ENCODE data around the gene FAM76A. TPM values are rescaled to one million over a fixed set of nuclear protein-coding genes. Genes with fewer than 3 reads are reported as not detected.
"Not testable (repeated sequence)": the region's sequence is repeated elsewhere in the genome, so short reads cannot be mapped to it uniquely, and the experiment has no call there.

Gene FAM76A
- total RNA-seq, 2 donors from 2014 or later, result 13.0 to 14.7 TPM

- no peak overlapping the region for H3K27ac ChIP-seq (ENCODE audit: low read depth, low read length)
- H3K4me1 ChIP-seq (ENCODE audit: control insufficient read depth, insufficient read depth, low read length), result peaks cover 6% of the 10 kb centered on the region
- no peak overlapping the region for H3K9ac ChIP-seq (ENCODE audit: extremely low read depth, low read length, poor library complexity, severe bottlenecking)
- H3K36me3 ChIP-seq (ENCODE audit: control insufficient read depth, insufficient read depth, low read length), result no peaks in the 10 kb centered on the region
- peaks cover 13% of the 10 kb centered on the region for H3K9me3 Mint-ChIP-seq
- H3K4me3 Mint-ChIP-seq, result no peak overlapping the region
- no peak overlapping the region for H3K4me3 ChIP-seq (ENCODE audit: low read length)
- H3K4me1 Mint-ChIP-seq, result peaks cover 22% of the 10 kb centered on the region
- no peaks in the 10 kb centered on the region for H3K27me3 Mint-ChIP-seq (ENCODE audit: insufficient read depth)
- 74 to 86% methylated on average over 1 to 2 of the region's 2 CpGs for WGBS, 2 experiments (ENCODE audit: insufficient coverage in 1 of 2, insufficient read length in 1 of 2)
- H3K36me3 Mint-ChIP-seq (ENCODE audit: low read depth), result no peaks in the 10 kb centered on the region
- no peak for DNase-seq
- no peaks in the 10 kb centered on the region for H3K27me3 ChIP-seq (ENCODE audit: control insufficient read depth, insufficient read depth, low read length, poor library complexity, severe bottlenecking)
- no peak overlapping the region for H3K27ac Mint-ChIP-seq
- no peak for TF ChIP-seq CTCF (conservative IDR thresholded peaks at IDR 0.05)
- H3K9me3 ChIP-seq (ENCODE audit: control insufficient read depth, low read length), result peaks cover 28% of the 10 kb centered on the region
Observed at GRCh38 chr1:27690183-27690582, 35.6 kb upstream of the FAM76A start.

DNA sequence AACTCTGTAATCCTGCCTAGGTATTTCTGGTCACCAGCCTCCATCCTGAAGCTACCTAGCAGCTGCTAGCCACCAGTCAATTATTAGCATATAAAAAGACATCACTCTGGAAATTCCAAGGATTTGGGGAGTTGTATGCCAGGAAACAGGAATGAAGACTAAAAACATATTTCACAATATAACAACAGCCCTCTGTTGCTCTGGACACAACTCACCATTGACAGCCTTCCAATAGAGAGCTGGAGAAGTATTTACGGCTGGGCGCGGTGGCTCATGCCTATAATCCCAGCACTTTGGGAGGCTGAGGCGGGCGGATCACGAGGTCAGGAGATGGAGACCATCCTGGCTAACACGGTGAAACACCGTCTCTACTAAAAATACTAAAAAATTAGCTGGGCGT lies 28.9 kb upstream of the FAM76A start:
- not testable (repeated sequence) for H3K36me3 Mint-ChIP-seq (ENCODE audit: low read depth); H3K4me1 Mint-ChIP-seq; H3K27ac Mint-ChIP-seq; H3K4me3 Mint-ChIP-seq; H3K9ac ChIP-seq (ENCODE audit: extremely low read depth, low read length, poor library complexity, severe bottlenecking); H3K27ac ChIP-seq (ENCODE audit: low read depth, low read length); H3K36me3 ChIP-seq (ENCODE audit: control insufficient read depth, insufficient read depth, low read length); DNase-seq; H3K4me1 ChIP-seq (ENCODE audit: control insufficient read depth, insufficient read depth, low read length); H3K27me3 ChIP-seq (ENCODE audit: control insufficient read depth, insufficient read depth, low read length, poor library complexity, severe bottlenecking); H3K27me3 Mint-ChIP-seq (ENCODE audit: insufficient read depth); H3K4me3 ChIP-seq (ENCODE audit: low read length)
- H3K9me3 ChIP-seq (ENCODE audit: control insufficient read depth, low read length), result peaks cover 12% of the 10 kb centered on the region
- 84 to 100% methylated on average over 1 to 9 of the region's 9 CpGs for WGBS, 2 experiments (ENCODE audit: insufficient coverage in 1 of 2, insufficient read length in 1 of 2)
- H3K9me3 Mint-ChIP-seq, result peaks cover 13% of the 10 kb centered on the region

- no peaks in the 10 kb centered on the region for H3K4me1 ChIP-seq (ENCODE audit: control insufficient read depth, insufficient read depth, low read length)
- Mint-ChIP-seq H3K4me1 (no peaks in the 10 kb centered on the region), H3K9me3 (peaks cover 30% of the 10 kb centered on the region), H3K36me3 (ENCODE audit: low read depth) (no peaks in the 10 kb centered on the region), H3K27me3 (ENCODE audit: insufficient read depth) (no peaks in the 10 kb centered on the region), H3K27ac (no peak overlapping the region), H3K4me3 (no peak overlapping the region)
- peaks cover 10% of the 10 kb centered on the region for H3K9me3 ChIP-seq (ENCODE audit: control insufficient read depth, low read length)
- WGBS, 2 experiments (ENCODE audit: insufficient coverage in 1 of 2, insufficient read length in 1 of 2), result 90 to 100% methylated on average over 1 to 4 of the region's 4 CpGs
- no peaks in the 10 kb centered on the region for H3K27me3 ChIP-seq (ENCODE audit: control insufficient read depth, insufficient read depth, low read length, poor library complexity, severe bottlenecking)
- H3K27ac ChIP-seq (ENCODE audit: low read depth, low read length), result no peak overlapping the region
- no peak overlapping the region for H3K9ac ChIP-seq (ENCODE audit: extremely low read depth, low read length, poor library complexity, severe bottlenecking)
- no peak for DNase-seq
- no peak overlapping the region for H3K4me3 ChIP-seq (ENCODE audit: low read length)
- no peaks in the 10 kb centered on the region for H3K36me3 ChIP-seq (ENCODE audit: control insufficient read depth, insufficient read depth, low read length)
- no peak for TF ChIP-seq CTCF (conservative IDR thresholded peaks at IDR 0.05)
Observed at GRCh38 chr1:27704958-27705357, 20.8 kb upstream of the FAM76A start.

DNA sequence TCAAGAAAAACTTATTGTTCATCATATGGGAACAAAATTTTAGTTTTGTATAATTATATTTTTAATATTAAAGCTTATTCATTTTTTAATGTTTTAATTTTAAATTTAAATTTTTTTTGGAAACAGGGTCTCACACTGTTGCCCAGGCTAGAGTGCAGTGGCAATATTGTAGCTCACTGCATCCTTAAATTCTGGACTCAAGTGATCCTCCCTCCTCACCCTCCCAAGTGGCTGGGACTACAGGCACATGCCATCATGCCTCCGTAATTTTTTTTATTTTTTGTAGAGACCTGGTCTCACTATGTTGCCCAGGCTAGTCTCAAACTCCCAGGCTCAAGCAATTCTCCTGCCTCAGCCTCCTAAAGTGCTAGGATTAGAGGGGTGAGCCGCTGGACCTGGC lies 20.2 kb upstream of the FAM76A start:
- no peak for TF ChIP-seq CTCF (conservative IDR thresholded peaks at IDR 0.05)
- Histone ChIP-seq H3K4me3 (ENCODE audit: low read length) (no peak overlapping the region), H3K27ac (ENCODE audit: low read depth, low read length) (no peak overlapping the region), H3K36me3 (ENCODE audit: control insufficient read depth, insufficient read depth, low read length) (no peaks in the 10 kb centered on the region), H3K27me3 (ENCODE audit: control insufficient read depth, insufficient read depth, low read length, poor library complexity, severe bottlenecking) (no peaks in the 10 kb centered on the region), H3K4me1 (ENCODE audit: control insufficient read depth, insufficient read depth, low read length) (no peaks in the 10 kb centered on the region), H3K9me3 (ENCODE audit: control insufficient read depth, low read length) (peaks cover 10% of the 10 kb centered on the region), H3K9ac (ENCODE audit: extremely low read depth, low read length, poor library complexity, severe bottlenecking) (no peak overlapping the region)
- Mint-ChIP-seq H3K4me1 (no peaks in the 10 kb centered on the region), H3K9me3 (peaks cover 30% of the 10 kb centered on the region), H3K27ac (no peak overlapping the region), H3K27me3 (ENCODE audit: insufficient read depth) (no peaks in the 10 kb centered on the region), H3K4me3 (no peak overlapping the region), H3K36me3 (ENCODE audit: low read depth) (no peaks in the 10 kb centered on the region)
- WGBS, 2 experiments (ENCODE audit: insufficient coverage in 1 of 2, insufficient read length in 1 of 2), result 94% methylated on average over 2 of the region's 2 CpGs; no CpG with 5 or more reads in 1 of the 2 experiments
- no peak for DNase-seq
